Muscle layer of colon (tissue), 2 donors: ENCODE data around the gene CNTNAP2.

ENCODE experiments used
- H3K27ac ChIP-seq: one replicate; pipeline ENCODE4 v1.7.0; 2013; ENCODE audit warnings: low read depth, mild to moderate bottlenecking, low read length, moderate library complexity
- H3K27me3 ChIP-seq, 2 donors: one replicate each; pipeline ENCODE4 v1.7.0; 2013; ENCODE audit warnings: low read length in 2 of 2, mild to moderate bottlenecking in 2 of 2; ENCODE audit not compliant: insufficient read depth in 2 of 2, control insufficient read depth in 1 of 2
- H3K36me3 ChIP-seq: one replicate; pipeline ENCODE4 v1.7.0; 2013; ENCODE audit warnings: mild to moderate bottlenecking, low read length; ENCODE audit not compliant: insufficient read depth
- H3K4me1 ChIP-seq: one replicate; pipeline ENCODE4 v1.7.0; 2013; ENCODE audit warnings: mild to moderate bottlenecking, low read length; ENCODE audit not compliant: insufficient read depth
- H3K4me3 ChIP-seq, 2 donors: one replicate each; pipeline ENCODE4 v1.7.0; 2013; ENCODE audit warnings: low read length in 2 of 2, low read depth in 1 of 2, mild to moderate bottlenecking in 1 of 2, moderate library complexity in 1 of 2
- H3K9ac ChIP-seq: one replicate; pipeline ENCODE4 v1.7.0; 2013; ENCODE audit warnings: low read length
- H3K9me3 ChIP-seq: one replicate; pipeline ENCODE4 v1.7.0; 2013; ENCODE audit warnings: mild to moderate bottlenecking, low read length
- donor health status: abdominal sarcoma.
- donor health status: Adenocarcinoma of cecum.

CNTNAP2 gene

DNA sequence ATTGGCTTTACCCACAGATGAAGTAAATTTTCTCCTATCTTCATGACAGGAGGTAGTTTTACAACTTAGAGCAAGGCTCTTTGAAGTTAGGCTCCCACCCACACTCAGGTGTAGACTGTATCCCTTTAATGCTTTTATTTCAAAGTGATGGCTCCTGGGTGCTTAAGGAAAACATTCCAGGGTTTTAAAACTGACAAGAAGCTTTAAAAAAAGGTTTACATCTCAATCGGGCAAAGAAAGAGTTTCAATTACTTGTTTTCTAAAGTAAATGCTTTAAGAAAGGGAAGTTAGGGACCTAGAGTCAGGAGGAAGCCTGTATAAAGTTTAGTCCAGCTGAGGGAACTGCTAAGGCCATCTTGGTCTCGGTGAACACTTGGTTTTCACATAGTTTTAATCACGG is 1320.1 kb downstream of the CNTNAP2 start:
- H3K4me1 ChIP-seq = no peaks in the 10 kb centered on the region
- no peak overlapping the region for H3K27ac ChIP-seq
- no peaks in the 10 kb centered on the region for H3K27me3 ChIP-seq
- H3K9me3 ChIP-seq = no peaks in the 10 kb centered on the region
- H3K36me3 ChIP-seq = no peaks in the 10 kb centered on the region
- H3K9ac ChIP-seq = no peak overlapping the region
- no peak overlapping the region for H3K4me3 ChIP-seq

DNA sequence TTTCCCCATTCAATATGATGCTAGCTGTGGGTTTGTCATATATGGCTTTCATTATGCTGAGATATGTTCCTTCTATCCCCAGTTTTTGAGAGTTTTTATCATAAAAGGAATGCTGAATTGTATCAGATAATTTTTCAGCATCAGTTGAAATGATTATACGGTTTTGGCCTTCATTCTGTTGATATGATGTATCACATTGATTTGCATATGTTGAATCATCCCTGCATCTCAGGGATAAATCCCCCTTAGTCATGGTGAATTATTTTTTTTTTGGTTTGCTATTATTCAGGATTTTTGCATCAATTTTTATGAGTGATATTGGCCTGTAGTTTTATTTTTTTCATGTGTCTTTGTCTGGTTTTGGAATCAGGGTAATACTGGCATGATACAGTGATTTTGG is 1321.6 kb downstream of the CNTNAP2 start:
- no peak overlapping the region for H3K27ac ChIP-seq
- no peak overlapping the region for H3K4me3 ChIP-seq
- H3K4me1 ChIP-seq = no peaks in the 10 kb centered on the region
- no peaks in the 10 kb centered on the region for H3K9me3 ChIP-seq
- H3K27me3 ChIP-seq = no peaks in the 10 kb centered on the region
- no peak overlapping the region for H3K9ac ChIP-seq
- no peaks in the 10 kb centered on the region for H3K36me3 ChIP-seq

DNA sequence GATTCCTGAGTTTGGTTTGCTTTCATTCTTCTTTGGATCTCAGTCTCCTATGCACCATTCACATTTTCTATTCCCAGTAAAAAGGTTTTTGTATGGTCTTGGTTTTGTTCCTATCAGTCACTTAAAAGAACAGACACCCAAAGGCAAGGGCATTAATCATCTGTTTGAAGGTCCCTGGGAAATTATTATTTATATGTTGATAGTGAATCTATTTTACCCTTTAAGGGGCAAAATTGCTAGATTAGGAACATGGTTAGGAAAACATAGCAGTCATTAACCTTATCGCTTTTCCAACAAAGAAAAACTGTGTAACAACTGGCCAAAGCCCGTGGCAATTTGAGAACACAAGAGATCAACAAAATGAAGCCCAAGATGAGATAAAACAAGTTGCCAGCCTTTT is 1327.3 kb downstream of the CNTNAP2 start:
- H3K27ac ChIP-seq = no peak overlapping the region
- H3K27me3 ChIP-seq = no peaks in the 10 kb centered on the region

DNA sequence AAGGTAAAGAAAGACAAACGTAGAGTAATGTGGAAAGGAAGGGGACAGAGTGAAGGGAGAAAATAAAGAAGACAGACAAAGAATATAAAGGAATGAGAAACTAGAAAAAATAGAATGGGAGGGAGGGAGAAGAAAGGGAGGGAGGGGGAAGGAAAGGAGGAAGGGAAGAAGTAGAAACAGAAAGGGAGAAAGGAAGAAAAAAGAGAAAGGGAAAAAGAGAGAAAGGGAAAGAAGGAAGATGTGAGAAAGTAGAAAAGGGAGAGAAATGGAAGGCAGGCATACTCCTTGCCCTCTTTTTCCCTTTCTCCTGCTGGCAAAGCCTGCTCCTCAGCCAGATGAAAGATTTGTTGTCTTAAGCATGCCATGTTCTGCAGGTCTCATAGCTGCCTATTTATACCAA is 1336.2 kb downstream of the CNTNAP2 start:
- no peaks in the 10 kb centered on the region for H3K9me3 ChIP-seq
- no peak overlapping the region for H3K4me3 ChIP-seq
- no peaks in the 10 kb centered on the region for H3K36me3 ChIP-seq
- no peaks in the 10 kb centered on the region for H3K27me3 ChIP-seq
- H3K27ac ChIP-seq = no peak overlapping the region
- H3K4me1 ChIP-seq = no peaks in the 10 kb centered on the region
- no peak overlapping the region for H3K9ac ChIP-seq

More for the DNA sequence above, 1327.3 kb downstream of the CNTNAP2 start:
- Histone ChIP-seq H3K9me3 (no peaks in the 10 kb centered on the region), H3K4me1 (no peaks in the 10 kb centered on the region), H3K4me3 (no peak overlapping the region), H3K9ac (no peak overlapping the region), H3K36me3 (no peaks in the 10 kb centered on the region)

DNA sequence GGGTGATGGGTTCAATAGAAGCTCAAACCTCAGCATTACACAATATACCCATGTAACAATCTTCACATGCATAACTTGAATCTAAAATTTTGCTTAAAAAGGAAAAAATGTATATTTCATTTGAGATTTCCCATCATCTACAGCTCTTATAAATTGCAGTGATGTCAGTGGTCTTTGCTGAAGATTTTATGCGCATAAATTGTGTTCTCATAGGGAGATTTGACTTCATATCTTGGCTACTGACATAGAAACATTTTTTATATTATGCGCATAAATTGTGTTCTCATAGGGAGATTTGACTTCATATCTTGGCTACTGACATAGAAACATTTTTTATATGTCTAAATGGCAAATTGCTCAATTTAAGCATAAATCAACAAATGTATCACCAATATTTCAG is 1348.6 kb downstream of the CNTNAP2 start:
- no peak overlapping the region for H3K4me3 ChIP-seq
- no peak overlapping the region for H3K27ac ChIP-seq
- no peaks in the 10 kb centered on the region for H3K27me3 ChIP-seq
- no peaks in the 10 kb centered on the region for H3K4me1 ChIP-seq
- no peaks in the 10 kb centered on the region for H3K36me3 ChIP-seq
- no peaks in the 10 kb centered on the region for H3K9me3 ChIP-seq
- H3K9ac ChIP-seq = no peak overlapping the region

DNA sequence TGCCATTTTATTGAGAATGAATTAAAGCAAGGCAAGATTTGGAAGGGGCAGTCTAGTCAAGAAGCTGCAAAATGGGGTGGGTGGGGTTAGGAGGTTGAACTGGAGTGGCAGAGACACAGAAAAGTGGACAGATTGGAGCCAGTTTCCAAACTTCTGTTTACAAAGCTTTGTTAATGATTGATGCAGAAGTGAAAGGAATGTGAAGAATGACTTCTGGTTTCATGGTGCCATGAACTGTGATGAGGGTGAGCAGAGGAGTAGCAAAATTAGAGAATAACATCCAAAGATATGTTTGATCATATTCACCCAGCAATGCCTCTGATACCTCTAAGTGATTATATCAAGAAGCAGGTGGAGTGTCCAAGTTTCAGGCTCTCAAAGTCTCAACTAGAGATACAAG is 1356.0 kb downstream of the CNTNAP2 start:
- Histone ChIP-seq H3K36me3 (no peaks in the 10 kb centered on the region), H3K4me3 (no peak overlapping the region), H3K27ac (no peak overlapping the region), H3K4me1 (no peaks in the 10 kb centered on the region), H3K9me3 (no peaks in the 10 kb centered on the region), H3K9ac (no peak overlapping the region), H3K27me3 (no peaks in the 10 kb centered on the region)

DNA sequence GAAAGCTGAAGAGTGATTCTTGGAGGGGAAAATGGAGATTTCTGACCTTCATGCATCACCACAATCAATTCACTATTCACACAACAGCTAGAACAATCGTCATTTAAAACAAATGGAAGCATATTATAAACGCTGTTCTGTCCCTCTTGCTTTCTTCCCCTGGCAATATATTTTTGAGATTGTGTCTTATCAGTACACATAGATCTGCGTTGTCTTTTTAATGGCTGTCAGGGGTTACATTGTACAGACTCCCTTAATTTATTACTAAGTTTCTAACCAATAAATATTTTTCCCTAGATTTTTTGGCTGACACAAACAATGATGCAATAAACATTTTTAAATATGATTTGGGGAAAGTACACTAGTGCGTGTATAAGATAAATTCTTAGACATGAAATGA is 1358.3 kb downstream of the CNTNAP2 start:
- H3K27me3 ChIP-seq = no peaks in the 10 kb centered on the region
- no peak overlapping the region for H3K27ac ChIP-seq
- H3K4me3 ChIP-seq = no peak overlapping the region
- H3K36me3 ChIP-seq = no peaks in the 10 kb centered on the region
- no peaks in the 10 kb centered on the region for H3K4me1 ChIP-seq
- no peaks in the 10 kb centered on the region for H3K9me3 ChIP-seq
- no peak overlapping the region for H3K9ac ChIP-seq

DNA sequence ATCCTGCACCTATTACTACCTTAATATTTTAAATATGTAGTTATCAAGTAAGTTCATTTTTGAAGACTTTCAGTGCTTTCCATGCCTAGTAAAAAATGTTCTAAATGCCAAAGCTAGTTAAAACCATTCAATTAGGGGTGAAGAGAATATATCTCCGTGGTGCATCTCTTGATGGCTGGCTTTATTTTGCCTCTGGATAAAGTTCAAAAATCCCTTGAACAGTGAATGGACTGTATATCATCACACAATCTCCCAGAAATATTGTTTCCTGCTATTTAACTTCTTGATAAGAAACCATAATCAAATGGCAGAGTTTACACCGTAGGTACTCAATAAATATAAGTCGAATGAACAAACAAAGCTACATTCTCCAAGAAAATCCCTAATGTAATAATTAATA is 1360.9 kb downstream of the CNTNAP2 start:
- Histone ChIP-seq H3K4me3 (no peak overlapping the region), H3K4me1 (no peaks in the 10 kb centered on the region), H3K27me3 (no peaks in the 10 kb centered on the region), H3K36me3 (no peaks in the 10 kb centered on the region), H3K27ac (no peak overlapping the region), H3K9me3 (no peaks in the 10 kb centered on the region), H3K9ac (no peak overlapping the region)

DNA sequence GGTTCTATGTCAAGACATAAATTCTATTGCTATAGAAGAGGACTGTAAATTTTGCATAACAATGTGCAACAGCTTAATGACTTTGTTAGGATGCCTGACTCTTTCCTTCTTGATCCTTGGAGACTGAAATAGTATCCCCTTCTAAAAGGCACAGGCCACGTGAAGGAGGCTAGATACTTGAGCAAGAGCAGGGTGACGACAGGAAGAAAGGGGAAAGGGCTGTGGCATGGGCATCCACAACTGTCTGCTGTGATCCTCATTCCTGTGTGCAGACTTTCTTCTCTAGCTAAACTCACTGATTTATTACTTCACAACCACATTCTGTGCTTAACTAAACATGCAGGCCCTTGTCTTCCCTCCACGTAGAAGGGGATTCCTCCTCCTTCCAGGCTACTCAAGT is 1362.2 kb downstream of the CNTNAP2 start:
- no peak overlapping the region for H3K4me3 ChIP-seq
- H3K9me3 ChIP-seq = no peaks in the 10 kb centered on the region
- no peaks in the 10 kb centered on the region for H3K36me3 ChIP-seq
- no peak overlapping the region for H3K27ac ChIP-seq
- H3K27me3 ChIP-seq = no peaks in the 10 kb centered on the region
- H3K9ac ChIP-seq = no peak overlapping the region
- no peaks in the 10 kb centered on the region for H3K4me1 ChIP-seq

DNA sequence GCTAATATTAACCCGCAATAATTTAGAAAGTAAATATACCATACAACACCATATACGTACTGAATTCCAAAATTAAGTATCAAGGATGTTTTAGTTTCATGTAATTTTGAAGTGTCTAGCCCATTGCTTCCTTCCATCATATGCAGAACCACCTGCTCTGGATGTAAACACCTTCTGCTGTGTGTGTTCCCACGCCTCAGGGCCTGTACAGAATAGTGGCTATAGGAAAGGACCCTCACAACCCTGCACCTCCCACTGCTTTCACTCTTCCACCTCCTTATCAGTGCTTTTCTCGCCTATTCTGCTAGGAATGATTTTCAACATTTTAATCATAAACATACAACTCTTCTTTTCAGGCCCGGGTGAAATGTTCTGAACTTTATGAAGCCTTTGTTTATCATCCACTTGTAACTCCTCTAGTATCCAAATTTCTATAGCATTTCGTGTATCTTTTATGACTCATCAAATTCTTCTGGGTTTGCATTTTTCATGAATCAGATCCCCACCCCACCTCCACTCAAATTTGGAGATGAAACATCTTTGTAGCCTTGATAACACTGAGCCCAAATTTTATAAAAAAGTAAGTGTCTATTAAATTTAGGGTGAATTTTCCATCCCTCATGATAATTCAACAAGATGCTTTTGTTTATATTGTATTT is 1367.2 kb downstream of the CNTNAP2 start:
- H3K27me3 ChIP-seq = no peaks in the 10 kb centered on the region

DNA sequence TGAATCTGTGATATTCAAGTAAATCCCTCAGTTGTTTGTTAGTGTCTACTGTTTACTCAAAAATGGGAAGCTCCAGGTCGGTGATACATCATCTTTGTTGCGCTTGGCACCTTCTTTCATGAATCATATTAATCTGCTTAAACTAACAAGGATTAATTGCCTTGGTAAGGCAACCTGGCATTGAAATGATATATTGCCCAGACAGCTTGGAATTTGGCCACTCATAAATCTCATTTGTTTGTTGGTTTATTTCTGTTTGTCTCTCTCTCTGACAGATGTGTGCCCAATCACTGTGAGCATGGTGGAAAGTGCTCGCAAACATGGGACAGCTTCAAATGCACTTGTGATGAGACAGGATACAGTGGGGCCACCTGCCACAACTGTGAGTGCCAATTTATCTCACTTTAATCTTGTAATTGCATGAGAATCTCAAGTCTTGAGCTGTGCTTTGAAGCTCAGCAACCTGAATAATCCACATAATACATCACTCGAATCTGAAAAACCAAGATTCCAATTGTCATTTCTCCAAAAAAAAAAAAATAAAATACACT is 1369.1 kb downstream of the CNTNAP2 start:
- no peak overlapping the region for H3K27ac ChIP-seq
- no peak overlapping the region for H3K4me3 ChIP-seq
- H3K4me1 ChIP-seq = no peaks in the 10 kb centered on the region
- no peaks in the 10 kb centered on the region for H3K27me3 ChIP-seq
- no peaks in the 10 kb centered on the region for H3K9me3 ChIP-seq
- no peak overlapping the region for H3K9ac ChIP-seq
- no peaks in the 10 kb centered on the region for H3K36me3 ChIP-seq

More for the DNA sequence above, 1367.2 kb downstream of the CNTNAP2 start:
- Histone ChIP-seq H3K9ac (no peak overlapping the region), H3K4me3 (no peak overlapping the region), H3K36me3 (no peaks in the 10 kb centered on the region), H3K4me1 (no peaks in the 10 kb centered on the region), H3K9me3 (no peaks in the 10 kb centered on the region), H3K27ac (no peak overlapping the region)

DNA sequence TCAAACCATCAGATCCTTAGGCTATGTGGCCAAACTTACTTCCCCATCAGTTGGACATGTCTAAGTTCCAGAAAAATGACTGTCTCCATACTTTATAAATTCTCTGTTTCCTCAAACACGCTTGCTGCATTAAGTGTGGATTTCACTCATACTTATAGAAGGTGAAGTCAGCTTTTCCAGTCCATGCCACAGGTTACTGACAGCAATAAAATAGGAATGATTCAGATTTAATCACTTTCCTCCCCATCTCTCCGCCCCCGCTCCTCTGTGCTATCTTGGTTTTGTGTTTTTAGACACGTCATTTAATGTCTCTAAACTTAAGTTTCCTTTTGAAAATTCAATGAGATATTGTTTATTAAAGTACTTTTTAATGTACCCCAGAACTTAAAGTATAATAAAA is 1376.0 kb downstream of the CNTNAP2 start:
- no peak overlapping the region for H3K9ac ChIP-seq
- no peak overlapping the region for H3K27ac ChIP-seq
- H3K4me3 ChIP-seq = no peak overlapping the region
- H3K27me3 ChIP-seq = no peaks in the 10 kb centered on the region
- no peaks in the 10 kb centered on the region for H3K4me1 ChIP-seq
- H3K9me3 ChIP-seq = no peaks in the 10 kb centered on the region
- H3K36me3 ChIP-seq = no peaks in the 10 kb centered on the region
